Ammon's horn (tissue), 1 donor: ENCODE measurements around the gene PI4KA.
"Not testable (repeated sequence)": the region's sequence is repeated elsewhere in the genome, so short reads cannot be mapped to it uniquely, and the experiment has no call there.

Experiments
- DNase-seq: peaks from one replicate; pipeline ENCODE4 v3.0.0-alpha.2; 2016; ENCODE audit warnings: low spot score

PI4KA gene

GRCh38 chr22:20664594-20664959 is 194.0 kb downstream of the PI4KA start:
- DNase-seq, result no peak

DNA sequence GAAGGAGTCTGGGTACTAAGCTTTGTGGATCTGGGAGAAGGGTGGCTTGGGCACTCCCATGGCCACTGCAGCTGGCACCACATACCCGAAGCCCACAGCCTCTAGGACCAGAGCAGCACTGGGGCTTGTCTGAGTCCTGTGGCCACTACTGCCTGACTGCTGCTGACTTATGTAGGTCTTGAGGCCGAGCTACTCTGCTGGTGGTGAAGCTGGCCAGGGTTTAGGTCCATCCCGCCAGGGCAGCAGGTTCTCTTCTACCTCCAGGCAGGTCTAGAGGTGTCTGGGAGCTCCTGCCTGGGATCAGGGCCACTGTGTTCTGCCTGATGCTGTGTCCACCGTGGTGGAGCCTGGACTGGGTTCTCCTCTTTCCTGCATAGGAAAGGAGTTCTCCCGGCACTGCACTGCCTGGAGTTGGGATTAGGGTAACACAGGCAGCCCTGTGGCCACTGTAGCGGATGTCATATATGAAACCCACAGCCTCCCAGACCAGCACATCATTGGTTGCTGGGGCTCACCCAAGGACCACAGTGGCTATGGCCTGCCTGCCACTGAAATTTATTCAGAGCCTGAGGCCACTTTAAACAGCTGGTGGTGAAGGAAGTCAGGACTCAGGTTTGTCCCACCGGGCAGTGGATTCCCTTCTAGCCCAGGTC is 194.5 kb downstream of the PI4KA start:
- no peak for DNase-seq

DNA sequence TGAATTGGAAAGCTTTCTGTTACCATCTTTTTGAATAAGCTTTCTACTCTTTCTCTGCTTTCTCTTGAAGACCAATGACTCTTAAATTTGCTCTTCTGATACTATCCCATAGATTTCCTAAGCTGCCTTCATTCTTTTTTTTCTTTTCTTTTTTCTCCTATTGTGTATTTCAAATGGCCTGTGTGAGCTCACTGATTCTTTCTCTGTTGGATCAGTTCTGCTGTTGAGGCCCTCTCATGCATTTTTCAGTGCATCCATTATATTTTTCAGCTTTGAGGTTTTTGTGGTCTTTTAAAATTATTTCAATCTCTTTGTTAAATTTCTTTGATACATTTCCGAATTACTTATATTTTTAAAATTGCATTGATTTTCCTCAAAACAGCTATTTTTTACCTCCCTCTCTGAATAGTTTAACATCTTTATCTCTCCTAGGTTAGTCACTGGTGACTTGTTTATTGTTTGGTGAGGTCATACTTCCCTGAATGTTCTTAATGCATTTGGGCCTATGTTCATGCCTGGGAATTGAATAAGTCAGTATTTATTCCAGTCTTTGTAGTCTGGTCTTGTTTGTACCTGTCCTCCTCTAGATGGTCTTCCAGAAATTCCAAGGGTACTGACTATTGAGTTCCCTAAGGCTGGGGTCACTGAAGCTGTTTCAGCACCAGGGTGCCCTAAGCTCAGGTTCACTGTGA is 195.3 kb downstream of the PI4KA start:
- DNase-seq, result no peak

DNA sequence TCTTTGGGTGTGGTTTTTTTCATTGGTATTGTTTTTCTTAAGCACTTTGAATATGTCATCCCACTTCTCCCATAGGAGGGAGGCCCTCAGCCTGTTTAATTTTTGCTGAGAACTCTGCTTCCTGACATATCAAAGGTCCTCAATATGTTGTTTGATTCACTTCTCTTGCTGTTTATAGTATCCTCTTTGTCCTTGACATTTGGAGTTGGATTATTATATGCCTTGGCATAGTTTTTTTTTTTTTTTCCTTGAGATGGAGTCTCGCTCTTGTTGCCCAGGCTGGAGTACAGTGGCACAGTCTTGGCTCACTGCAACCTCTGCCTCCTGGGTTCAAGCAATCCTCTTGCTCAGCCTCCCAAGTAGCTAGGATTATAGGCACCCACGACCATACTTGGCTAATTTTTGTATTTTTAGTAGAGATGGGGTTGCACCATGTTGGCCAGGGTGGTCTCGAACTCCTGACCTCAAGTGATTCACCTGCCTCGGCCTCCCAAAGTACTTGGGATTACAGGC is 196.0 kb downstream of the PI4KA start:
- DNase-seq, result not testable (repeated sequence)

DNA sequence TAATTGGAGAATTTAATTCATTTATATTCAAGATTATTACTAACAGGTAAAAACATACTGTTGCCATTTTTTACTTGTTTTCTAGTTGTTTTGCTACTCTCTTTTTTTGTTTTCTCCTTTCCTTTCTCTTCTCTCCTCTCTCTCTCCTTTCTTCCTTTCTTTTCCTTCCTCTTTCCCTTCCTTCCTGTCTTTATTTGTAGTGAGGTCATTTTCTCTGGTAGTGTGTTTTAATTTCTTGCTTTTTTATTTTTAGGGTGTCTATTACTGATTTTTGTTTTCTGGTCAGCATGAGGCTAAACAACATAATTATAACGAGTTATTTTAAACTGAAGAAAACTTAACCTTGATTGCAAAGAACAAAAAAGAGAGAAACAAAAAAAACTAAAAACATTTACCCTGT is 197.1 kb downstream of the PI4KA start:
- no peak for DNase-seq

- no peak for DNase-seq
Measured at GRCh38 chr22:20660441-20661054, 198.1 kb downstream of the PI4KA start.

GRCh38 chr22:20659920-20660319 is 198.7 kb downstream of the PI4KA start:
- no peak for DNase-seq

- no peak for DNase-seq
Measured at GRCh38 chr22:20659258-20659657, 199.4 kb downstream of the PI4KA start.

- DNase-seq, result no peak
Measured at GRCh38 chr22:20658433-20659222, 200.0 kb downstream of the PI4KA start.

DNA sequence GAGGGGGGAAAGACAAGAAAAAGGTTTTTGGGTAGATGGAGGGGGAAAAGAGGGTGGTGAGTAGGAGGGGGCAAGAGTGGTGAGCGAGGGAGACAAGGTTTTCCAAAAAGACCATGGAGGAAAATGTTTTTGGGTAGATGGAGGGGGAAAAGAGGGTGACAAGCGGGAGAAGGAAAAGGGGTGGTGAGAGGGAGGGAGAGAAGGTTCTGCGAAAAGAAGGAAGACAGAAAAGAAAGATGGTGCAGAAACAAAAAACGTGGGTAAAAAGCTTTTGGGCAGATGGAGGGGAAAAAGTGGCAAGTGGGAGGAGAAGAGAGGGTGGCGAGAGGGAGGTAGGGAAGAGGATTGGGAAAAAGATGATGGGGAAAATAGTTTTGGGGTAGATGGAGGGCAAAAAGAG is 200.6 kb downstream of the PI4KA start:
- DNase-seq, result no peak
